ENCODE results near the gene CPTP.

CPTP gene

GRCh38 chr1:1370771-1371300, 46.2 kb downstream of the CPTP start:
- DNase-seq: no peak

GRCh38 chr1:1371364-1371745, 46.8 kb downstream of the CPTP start:
- peak; percentile 35 for DNase-seq

- DNase-seq: peak; percentile 58
Measured at GRCh38 chr1:1371746-1372711, 47.4 kb downstream of the CPTP start.

GRCh38 chr1:1373051-1373814, 48.6 kb downstream of the CPTP start:
- no peak for DNase-seq

GRCh38 chr1:1373815-1374588, 49.4 kb downstream of the CPTP start:
- no peak for DNase-seq

GRCh38 chr1:1374589-1374928, 50.0 kb downstream of the CPTP start:
- no peak for DNase-seq

GRCh38 chr1:1374929-1375662, 50.5 kb downstream of the CPTP start, which contains the start of gene AURKAIP1:
Gene AURKAIP1, minus strand, starts transcription at chr1:1375207. Its CDS starts 451 bp downstream, at chr1:1374756.
- DNase-seq: peak; percentile 96

GRCh38 chr1:1376551-1377226, 52.1 kb downstream of the CPTP start:
- DNase-seq: no peak

GRCh38 chr1:1377540-1378205, 53.1 kb downstream of the CPTP start:
- no peak for DNase-seq

Data from stimulated activated naive CD4-positive, alpha-beta T cell treated with Interleukin-2 at 50 U/mL for 16 hours (primary cell).